ENCODE data around the gene MPP2.
A peak's percentile ranks its signal among the peaks of the same experiment; 100 is the strongest.
"Not testable (repeated sequence)": the region's sequence is repeated elsewhere in the genome, so short reads cannot be mapped to it uniquely, and the experiment has no call there.

Gene MPP2

DNA sequence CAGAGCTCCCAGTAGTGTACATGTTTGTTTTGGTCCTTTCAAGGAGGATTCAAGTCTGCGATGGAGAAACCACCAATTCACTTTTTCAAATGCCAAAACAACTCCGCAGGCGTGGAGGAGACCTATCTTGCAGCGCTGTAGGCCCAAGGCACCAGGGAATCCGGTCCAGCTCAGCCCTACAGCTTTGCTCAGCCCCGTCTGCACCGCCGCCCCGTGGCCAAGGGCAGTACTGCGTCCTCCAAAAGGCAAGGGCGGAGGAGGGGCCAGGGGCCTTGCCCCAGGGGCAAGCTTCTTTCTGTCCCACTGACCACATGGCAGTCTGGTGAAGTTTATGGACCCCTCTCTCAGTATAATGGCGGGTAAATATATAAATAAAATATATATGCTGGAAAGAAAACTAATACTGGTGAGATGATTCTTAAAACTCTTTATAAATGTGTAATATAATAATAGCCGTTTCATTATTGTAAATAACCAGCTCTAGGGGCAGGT lies 61.1 kb downstream of the MPP2 start:
- peak; percentile 38 for DNase-seq (ENCODE audit: low read depth)

DNA sequence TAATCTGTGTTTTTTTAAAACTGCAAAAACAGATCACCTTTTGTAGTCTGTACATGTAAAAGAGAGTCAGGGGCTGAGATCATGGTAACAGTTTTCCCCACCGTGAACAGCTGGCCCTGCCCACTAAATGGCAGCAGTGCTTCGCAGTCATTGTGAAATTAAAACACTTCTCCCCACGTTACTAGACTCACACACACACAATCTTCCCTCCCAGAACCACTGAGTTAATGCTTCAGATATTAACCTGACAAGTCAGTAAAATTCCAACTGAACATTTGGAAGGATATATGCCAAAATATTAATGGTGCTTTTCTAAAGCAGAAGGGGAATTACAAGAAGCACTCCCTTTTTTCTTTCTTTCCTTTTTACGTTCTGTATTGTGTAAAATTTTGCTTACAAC lies 61.6 kb downstream of the MPP2 start:
- no peak for DNase-seq (ENCODE audit: low read depth)

- no peak for DNase-seq (ENCODE audit: low read depth)
Measured at GRCh38 chr17:43844241-43844640, 63.1 kb downstream of the MPP2 start.

GRCh38 chr17:43842975-43843325 lies 64.4 kb downstream of the MPP2 start:
- no peak for DNase-seq (ENCODE audit: low read depth)

DNA sequence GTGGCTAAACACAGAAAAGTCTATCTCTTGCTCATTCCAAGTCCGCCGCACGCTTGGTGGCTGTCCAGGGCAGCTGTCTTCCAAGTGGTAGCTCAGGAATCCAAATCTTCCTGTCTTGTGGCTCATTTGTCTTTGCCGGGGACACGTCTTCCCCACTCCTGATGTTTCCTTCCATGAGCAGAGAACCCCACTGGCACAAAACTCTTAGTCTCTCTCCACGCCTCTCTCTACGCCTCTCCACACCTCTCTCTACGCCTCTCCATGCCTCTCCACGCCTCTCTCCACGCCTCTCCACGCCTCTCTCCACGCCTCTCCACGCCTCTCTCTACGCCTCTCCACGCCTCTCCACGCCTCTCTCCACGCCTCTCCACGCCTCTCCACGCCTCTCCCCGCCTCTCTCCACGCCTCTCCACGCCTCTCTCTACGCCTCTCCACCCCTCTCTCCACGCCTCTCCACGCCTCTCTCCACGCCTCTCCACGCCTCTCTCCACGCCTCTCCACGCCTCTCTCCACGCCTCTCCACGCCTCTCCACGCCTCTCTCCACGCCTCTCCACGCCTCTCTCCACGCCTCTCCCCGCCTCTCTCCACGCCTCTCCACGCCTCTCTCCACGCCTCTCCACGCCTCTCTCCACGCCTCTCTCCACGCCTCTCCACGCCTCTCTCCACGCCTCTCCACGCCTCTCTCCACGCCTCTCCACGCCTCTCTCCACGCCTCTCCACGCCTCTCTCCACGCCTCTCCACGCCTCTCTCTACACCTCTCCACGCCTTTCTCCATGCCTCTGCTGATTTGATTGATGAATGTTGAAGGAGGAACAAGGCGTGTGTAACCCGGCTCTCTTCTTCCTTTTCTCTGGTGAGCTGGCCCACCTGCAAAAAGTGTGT lies 65.0 kb downstream of the MPP2 start:
- DNase-seq (ENCODE audit: low read depth) = not testable (repeated sequence)

GRCh38 chr17:43841282-43841681 lies 66.1 kb downstream of the MPP2 start:
- DNase-seq (ENCODE audit: low read depth) = no peak

- no peak for DNase-seq (ENCODE audit: low read depth)
Measured at GRCh38 chr17:43840814-43841213, 66.5 kb downstream of the MPP2 start.

DNA sequence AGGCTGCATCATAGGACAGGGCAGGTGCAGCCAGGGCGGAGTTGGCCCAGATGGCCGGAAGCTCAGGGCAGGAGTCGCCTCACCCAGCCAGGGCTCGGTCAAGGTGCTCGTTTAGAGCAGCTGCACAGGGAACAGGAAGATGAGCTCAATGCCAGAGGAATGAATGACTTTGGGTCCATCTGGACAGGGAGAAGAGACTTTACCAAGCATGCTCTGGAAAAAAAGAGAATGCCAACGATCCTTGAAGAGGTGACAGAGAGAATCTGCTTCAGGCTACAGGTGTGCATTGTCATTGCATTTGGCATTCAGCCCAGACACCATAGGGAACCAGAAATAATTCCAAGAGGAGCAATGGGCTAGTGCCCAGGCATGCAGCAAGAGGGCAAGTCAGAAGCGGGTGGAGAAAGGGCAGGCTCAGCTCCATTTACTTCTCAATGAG lies 67.6 kb downstream of the MPP2 start:
- no peak for DNase-seq (ENCODE audit: low read depth)

- peak; percentile 41 for DNase-seq (ENCODE audit: low read depth)
Measured at GRCh38 chr17:43834106-43834505, 73.2 kb downstream of the MPP2 start.

GRCh38 chr17:43832976-43833829 lies 74.1 kb downstream of the MPP2 start, which contains the start of gene MPP3:
Gene MPP3, minus strand, starts transcription at chr17:43833146. Its CDS starts 1,240 bp downstream, at chr17:43831906.
- peak; percentile 17 for DNase-seq (ENCODE audit: low read depth)

GRCh38 chr17:43832168-43832975 lies 75.0 kb downstream of the MPP2 start:
- DNase-seq (ENCODE audit: low read depth) = peak; percentile 12

DNA sequence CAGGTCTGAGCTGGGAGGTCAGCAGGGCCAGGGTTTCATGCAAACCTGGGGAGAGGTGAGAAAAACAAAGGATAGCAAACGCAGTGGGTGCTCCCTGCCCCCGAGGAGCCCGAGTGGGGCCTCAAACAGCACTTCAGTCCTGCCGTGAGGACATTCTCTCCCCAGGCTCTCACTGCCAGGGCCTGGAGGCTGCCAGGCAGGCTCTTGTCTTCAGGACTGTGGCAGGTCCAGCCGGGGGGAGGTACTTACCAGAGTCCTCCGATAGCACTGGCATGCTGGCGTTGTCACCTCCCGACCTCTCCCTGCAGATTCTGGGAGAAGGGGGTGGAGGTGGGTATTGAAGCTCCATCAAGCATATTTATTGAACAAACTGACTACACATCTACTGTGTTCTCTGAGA lies 75.7 kb downstream of the MPP2 start:
- DNase-seq (ENCODE audit: low read depth) = no peak

DNA sequence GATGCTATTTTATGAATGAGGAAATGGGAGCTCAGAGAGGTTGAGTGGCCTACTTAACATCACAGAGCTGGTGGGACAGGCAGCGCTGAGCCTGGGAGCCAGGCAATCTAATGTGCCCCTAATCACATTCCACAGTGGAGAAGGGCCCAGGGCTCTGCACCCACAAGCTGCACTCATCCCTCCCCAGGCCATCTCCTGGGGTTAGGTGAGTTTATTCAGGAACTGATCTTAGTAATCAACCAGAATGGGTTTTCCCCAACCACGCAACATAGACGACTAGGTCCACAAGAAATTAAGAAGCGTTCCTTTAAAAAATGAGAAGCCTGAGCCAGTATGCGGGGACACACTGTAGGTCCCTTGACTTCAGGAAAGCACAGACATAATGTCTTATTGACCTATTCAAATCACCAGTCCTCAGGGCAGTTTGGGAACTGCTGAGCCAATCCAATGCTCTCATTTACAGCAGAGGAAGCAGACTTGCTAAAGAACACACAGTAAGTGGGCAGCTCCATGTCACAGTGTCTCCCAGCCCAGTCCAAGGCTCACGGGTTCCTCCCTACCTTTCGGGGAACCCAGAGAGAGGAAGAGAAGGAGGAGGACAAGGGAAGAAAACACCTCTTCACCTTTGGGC lies 76.7 kb downstream of the MPP2 start:
- no peak for DNase-seq (ENCODE audit: low read depth)

DNA sequence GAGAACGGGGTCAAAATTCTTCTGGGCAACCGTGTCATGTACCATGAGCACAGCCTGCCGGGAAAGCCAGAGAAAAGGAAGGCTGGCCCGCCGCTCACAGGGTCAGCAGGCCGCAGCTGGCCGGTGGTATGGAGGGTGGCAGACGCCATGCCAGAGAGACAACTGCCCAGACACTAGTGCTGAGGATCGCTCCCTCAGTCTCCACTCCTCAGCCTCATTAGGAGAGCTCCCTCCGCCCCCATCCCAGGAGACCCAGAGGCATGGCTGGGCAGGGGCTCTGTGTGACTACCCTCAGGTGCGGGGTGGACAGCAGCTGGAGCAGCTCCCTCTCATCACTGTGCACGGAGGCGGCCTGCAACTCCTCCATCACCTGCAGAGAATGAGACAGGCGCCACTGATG lies 77.6 kb downstream of the MPP2 start:
- no peak for DNase-seq (ENCODE audit: low read depth)

DNA sequence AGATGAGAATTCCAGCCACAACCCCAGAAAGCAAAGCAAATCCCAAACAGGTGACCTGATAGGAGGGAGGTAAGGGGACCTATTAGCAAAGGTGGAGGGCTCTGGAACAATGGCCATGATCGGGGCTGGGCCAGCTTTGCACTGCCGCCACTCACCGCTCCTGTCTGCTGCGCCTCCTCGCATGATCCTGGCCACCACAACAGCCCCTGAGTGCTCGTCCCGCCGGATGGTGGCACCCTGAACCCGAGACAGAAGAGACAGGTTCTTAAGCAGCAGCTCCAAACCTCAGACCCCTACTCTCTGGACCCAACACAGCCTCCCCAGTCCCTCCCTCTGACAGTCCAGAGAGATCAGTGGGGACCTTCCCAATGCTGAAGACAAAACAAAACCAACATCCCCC lies 79.7 kb downstream of the MPP2 start:
- DNase-seq (ENCODE audit: low read depth) = no peak

GRCh38 chr17:43826206-43826605 lies 81.1 kb downstream of the MPP2 start:
- no peak for DNase-seq (ENCODE audit: low read depth)

DNA sequence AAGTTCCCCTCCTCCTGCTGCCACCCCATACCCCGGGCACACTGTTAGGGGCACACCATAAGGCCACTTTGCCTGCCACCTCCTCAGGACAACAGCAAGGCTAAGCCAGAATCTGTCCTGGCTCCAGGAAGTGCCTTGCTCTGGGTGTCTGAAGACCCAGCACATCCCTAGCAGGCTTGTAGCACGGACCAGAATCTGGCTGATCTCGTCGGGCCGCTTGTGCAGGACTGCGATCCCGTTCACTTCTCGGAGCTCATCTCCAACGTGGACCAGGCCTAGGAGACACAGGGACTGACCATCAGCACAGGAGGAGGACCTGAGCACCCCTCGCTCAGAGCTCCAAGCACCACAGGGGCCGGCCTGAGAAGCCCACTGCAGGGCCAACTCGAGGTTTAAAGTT lies 81.8 kb downstream of the MPP2 start:
- no peak for DNase-seq (ENCODE audit: low read depth)
